ENCODE measurements around the gene FNDC4.

The FNDC4 gene

DNA sequence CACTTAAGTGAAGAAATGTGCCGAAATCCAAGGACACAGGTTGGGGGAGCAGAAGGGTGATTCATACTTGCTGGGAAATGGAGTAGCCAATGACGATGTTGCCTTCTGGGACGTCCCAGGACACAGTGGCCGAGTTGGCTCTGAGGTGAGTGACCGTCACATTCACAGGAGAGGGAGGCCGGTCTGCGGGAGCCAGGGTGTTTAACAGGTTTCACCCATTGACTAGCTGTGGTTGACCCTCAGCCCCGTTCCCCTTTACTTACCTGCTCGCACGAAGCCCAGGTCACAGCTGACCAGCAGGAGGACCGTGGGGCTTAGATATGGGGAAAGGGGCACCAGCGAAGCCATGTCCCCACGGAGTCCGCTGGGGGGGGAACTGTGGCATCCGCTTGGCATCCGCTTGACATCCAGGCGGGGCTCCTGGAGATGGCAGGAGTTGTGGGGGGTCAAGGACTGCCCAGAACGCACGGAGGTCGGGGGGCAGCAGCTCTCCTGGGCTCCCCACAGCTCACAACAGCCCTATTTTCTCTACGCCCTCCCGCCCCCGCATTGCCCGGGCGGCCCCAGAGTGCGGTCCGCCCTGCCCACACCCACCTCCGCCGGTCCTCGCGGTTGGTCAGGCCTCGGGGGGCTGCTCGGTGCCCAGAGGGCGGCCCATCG, 586 bp downstream of the FNDC4 start:
- DNase-seq (ENCODE audit: low read depth): peak; percentile 66

DNA sequence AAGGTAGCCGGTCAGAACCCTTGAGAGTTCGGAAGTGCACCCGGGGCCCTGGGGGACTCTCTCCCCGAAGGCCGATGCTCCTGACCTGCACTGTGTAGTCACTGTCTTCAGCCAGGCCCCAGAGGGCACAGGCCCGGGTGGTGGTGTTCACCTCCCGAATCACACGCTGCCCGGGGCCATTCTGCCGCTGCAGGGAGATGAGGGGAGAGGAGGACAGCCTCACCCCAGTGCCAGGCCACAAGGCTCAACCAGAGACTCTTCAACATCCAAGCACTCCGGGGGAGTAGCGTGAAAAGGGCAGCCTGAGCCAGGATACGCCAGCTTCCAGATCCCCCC, 1.1 kb downstream of the FNDC4 start:
- no peak for DNase-seq (ENCODE audit: low read depth)

DNA sequence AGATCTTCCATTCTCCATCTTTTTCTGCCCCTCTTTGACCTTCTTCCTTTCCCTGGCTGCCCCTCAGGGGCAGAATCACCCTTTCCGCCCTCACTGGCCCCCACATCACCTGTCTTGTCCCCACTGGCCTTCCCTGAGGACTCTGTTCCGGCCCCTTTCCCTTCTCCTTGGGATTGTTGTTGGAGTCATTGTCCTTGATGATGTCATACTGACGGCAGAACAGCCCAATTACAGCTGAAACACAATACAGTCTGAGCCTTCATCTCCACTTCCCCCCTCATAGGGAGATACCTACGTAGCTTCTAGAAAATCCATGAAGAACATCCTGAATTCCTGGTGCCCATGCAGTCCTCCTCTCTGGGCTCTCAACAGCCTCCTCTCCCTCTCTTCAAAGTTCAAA, 2.4 kb downstream of the FNDC4 start:
- DNase-seq (ENCODE audit: low read depth): no peak

DNA sequence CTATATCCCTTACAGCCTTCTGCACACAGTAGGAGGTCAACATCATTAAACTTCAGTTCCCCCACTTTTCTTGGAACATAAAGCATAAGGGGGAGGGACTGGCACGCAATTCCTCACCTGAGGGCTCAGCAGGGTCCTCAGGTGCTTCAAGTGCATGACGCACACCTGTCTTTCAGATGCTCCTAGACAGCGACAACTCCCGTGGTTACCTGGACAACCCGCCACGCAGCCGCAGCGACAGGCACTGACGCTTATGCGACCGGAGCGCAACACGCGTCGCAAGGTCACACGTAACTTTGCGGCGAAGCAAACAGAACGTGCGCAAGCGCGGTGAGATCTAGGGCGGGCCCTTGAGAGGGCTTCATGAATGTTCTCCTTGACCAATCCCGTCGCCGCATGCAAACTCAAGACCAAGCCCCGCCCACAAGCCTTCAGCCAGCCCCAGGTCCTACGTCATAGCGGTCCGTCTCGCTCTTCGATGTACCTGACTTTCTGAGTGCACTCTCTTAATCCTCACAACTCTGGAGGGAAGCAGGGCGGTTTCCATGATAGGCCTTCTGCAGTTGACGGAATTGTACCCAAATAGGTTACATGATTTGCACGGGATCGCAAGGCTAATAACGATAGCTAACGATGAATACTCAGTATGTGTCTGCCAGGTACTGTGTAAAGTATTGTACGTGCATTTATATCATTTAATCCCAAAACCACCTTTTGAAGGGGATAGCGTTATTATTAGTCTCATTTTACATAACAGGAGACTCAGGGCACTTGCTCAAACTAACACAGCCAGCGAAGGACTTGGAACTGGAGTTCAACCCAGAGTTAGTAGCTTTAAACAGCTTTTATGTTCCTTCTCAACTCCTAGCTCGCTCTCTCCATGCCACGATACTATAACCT, 5.3 kb downstream of the FNDC4 start, which contains the start of gene IFT172:
IFT172 (minus strand) TSS at position 246 of the 900 bp plus-strand sequence; CDS start at position 156, 90 bp downstream.
- peak; percentile 99 for DNase-seq (ENCODE audit: low read depth)

DNA sequence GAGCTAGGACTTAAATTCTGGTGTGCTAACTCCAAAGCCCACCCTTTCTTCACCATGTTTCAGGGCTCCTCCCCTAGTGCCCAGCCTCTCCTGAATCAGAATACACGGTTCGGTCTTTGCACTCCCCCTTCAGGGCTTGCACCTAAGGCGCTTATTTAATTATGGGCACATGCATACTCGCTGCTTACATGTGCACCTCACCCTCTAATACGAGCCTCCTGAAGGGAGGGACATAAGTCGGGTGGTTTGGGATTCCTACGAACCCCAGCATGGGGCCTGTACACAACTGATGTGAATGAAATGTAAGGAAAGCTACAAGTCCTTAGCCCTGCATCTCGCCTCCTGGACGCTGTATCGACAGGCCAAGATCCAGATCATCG, 5.9 kb downstream of the FNDC4 start:
- peak; percentile 25 for DNase-seq (ENCODE audit: low read depth)

DNA sequence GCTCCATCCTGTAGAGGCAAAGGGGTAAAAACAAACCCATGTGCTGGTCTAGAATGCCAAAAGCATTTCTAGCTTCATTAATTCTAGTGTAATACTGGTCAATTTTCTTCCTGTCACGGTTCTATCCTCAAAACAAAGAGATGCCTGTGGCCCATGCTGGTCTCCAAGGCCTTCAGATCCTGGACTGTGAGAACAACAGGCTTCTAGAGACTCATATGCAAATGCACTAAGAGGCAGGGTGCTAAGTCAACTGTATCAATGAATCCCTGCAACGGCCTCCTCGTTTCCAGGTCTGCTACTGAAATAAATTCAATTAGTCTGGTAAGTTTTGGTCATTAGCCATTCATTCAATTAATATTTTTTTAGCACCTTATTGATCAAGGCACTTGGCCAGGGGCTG, 9.5 kb downstream of the FNDC4 start:
- no peak for DNase-seq (ENCODE audit: low read depth)

DNA sequence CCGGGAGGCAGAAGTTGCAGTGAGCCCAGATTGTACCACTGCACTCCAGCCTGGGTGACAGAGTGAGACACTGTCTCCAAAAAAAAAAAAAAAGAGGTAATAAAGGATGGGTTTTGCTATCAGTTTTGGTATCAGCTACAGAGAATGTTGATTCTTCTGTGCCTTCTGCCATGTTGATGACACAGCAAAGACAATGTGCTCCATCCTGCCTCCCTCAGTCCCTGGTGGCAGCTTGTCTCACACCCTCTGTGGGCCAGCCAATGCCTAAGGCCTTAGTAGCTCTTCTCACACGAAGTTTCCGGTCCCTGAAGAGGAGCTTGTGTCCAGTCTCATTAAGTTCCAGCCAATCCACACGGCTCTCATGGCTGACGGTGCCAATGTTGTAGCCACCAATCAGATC, 23.0 kb downstream of the FNDC4 start:
- no peak for DNase-seq (ENCODE audit: low read depth)

DNA sequence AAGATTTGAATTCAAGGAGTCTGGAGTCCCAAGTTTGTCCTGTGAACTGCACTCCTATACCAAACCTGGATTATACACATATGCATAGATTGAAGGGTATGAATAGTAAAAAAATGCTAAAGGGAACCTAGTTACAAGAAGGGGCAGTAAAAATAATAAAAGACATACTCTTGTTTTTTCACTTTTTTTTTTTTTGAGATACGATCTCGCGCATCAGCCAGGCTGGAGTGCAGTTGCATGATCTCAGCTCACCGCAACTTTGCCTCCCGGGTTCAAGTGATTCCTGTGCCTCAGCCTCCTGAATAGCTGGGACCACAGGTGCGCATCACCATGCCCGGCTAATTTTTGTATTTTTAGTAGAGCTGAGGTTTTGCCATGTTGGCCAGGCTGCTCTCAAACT, 30.6 kb downstream of the FNDC4 start:
- no peak for DNase-seq (ENCODE audit: low read depth)

DNA sequence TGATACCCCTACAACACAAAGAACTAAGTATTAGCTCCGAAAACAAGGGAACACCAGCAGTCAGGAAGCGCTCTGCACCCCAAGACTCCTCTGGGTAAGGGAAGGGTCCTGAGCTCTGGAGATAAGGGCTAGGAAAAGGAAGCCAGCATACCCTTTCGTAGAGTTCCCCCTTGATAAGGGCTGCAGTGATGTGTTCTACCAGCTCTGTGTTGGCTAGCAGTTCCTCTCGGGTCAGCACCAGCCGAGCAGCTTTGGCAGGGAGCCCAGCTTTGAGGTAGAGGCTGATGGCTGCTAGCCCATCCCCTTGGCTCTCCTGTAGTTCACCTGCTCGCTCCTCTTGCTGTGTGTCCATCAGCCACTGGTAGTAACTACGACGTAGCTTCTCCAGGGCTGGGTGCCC, 33.9 kb downstream of the FNDC4 start:
- DNase-seq (ENCODE audit: low read depth): no peak

DNA sequence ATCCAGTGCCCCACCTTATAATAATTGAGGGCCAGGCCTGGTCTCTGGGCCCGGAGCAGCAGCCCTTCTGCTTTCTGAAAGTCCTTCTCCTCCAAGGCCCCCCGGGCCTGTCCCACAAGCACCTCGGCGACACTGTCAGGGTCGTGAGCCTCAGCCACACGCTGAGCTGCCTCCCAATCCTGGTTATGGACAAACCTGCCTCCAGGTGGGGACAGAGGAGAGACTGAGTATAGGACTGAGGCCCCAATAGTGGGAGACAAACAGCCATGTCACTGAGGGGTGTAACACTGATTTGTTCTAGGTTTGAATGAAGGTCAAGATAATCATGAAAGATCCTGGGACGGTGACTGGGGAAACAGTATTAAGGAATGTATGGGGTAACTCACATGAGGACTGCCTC, 41.0 kb downstream of the FNDC4 start:
- no peak for DNase-seq (ENCODE audit: low read depth)

DNA sequence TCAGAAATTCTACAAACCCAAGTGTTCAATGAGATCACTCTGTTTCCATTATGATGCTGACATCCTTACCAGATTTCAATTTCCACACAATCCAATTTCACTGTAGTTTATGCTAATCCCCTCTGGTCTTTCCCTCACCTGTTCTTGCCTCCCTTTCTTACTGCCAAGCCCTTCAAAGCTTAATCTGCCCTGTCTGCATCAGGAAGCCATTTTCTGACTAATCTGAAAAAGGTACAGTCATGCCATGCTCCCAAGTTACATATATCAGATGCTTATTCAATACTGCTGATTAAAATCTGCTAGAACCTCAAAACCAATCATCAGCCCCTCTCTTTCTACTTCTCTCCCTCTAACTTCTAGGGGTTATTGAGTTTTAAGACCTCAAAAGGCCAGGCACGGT, 43.9 kb downstream of the FNDC4 start:
- DNase-seq (ENCODE audit: low read depth): no peak

DNA sequence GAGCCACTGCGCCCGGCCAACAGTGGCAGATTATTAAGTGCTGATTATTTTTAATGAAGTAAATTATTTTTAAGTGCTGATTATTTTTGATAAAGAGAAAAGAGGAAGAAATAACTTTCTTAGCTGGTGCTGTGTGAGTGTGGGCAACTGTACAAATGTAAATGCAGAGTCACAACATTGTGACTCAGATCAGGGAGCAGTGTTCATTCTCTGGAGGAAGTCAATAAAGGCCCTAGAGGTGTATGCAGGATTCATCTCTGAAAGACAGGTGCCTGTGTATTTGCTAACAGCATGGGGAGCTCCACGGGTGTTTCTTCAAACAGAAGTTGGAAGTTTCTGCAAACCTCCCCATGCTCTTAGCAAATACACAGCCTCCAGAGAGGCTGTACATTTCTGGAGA, 46.6 kb downstream of the FNDC4 start:
- no peak for DNase-seq (ENCODE audit: low read depth)

DNA sequence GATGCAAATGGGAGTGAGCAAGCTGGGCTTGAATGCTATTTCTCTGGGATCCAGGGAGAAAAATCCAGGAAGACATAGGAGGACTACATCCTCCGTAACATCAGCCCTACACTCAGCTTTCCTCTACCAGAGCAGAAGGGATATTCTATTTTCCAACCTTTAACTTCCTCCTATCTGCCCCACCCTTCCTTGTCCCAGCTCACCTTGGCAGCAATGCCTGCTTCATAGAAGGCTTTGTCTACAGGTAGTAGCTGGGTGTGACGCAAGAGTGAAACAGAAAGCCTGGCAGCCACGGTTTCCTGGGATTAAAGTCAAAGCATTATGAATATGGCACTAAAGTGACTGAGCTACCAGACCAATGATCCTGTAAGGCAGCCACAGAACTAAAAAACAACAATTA, 48.9 kb downstream of the FNDC4 start:
- DNase-seq (ENCODE audit: low read depth): no peak

DNA sequence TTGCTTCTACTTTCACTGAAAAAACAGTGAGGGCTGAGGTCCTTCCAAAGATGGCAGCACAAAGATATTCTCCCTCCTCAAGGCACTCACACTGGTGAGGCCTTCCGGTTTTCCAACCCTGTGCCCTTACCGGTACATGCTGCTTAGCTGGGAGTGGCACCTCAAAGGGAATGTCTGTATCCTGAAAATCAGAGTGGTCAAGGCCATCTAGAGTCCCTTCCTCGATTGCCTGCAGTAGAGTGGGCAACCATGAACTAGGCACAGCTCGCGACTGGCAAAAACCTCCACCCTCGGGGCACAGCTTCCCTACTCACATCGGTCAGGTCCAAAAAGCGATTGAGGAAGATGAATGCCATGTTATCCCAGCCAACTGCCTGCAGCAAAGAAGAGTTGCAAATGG, 49.4 kb downstream of the FNDC4 start:
- no peak for DNase-seq (ENCODE audit: low read depth)

DNA sequence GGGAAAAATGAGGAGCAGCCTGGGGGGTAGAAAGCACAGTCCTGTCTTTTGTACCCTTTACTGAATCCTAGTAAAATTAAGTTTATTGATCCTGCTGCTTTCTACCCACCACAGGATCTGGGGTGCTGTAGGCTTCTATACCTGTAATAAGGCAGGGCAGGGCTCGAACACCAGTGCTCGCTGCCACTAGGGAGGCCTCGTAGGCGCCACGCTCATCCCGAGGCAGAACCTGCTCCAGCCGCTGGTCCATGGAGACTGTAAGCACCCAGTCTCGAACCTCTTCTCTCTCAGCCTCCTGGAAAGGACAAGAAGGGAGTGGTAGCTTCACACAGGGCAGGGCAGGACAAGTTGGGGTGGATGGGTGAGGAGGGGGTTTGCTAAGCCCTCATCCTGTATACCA, 49.8 kb downstream of the FNDC4 start:
- DNase-seq (ENCODE audit: low read depth): no peak

DNA sequence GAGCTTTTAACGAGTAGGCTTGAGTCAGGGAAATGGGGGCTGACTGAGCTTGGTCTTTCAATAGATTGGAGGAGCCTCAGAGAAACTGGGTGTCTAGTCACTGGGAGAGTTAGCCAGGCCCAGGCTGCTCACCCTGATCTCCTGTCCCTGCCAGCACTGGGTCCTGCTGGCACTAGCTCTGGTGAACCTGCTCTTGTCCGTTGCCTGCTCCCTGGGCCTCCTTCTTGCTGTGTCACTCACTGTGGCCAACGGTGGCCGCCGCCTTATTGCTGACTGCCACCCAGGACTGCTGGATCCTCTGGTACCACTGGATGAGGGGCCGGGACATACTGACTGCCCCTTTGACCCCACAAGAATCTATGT, 52.1 kb downstream of the FNDC4 start:
- peak; percentile 8 for DNase-seq (ENCODE audit: low read depth)

DNA sequence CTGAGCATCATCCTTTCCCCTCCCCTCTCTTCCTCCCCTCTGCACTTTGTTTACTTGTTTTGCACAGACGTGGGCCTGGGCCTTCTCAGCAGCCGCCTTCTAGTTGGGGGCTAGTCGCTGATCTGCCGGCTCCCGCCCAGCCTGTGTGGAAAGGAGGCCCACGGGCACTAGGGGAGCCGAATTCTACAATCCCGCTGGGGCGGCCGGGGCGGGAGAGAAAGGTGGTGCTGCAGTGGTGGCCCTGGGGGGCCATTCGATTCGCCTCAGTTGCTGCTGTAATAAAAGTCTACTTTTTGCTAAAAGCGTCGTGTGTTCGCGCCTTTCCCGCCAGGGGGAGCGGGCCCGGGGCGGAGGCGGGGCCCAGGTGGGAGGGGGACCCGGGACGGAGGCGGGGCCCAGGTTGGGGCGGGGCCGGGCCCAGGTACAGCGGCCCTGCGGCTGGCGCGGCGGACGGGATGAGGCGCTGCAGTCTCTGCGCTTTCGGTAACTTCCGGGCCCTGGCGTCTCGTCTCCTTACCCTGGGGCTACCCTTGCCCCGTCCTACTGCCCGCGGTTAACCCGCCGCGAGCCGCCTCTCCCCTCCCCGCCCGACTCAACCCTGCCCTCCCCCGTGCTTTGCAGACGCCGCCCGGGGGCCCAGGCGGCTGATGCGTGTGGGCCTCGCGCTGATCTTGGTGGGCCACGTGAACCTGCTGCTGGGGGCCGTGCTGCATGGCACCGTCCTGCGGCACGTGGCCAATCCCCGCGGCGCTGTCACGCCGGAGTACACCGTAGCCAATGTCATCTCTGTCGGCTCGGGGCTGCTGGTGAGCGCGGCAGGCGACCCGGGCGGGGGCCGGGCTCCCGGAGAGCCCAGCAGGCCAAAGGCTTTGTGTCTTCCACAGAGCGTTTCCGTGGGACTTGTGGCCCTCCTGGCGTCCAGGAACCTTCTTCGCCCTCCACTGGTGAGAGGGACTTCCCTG, 52.8 kb downstream of the FNDC4 start, which contains the start of gene KRTCAP3:
KRTCAP3 (plus strand) TSS at position 424 of the 962 bp plus-strand sequence; CDS start at position 456, 32 bp downstream.
- no peak for DNase-seq (ENCODE audit: low read depth)
